GM19239 (cell line): ENCODE measurements around the gene ZP1.
"Not testable (repeated sequence)": the region's sequence is repeated elsewhere in the genome, so short reads cannot be mapped to it uniquely, and the experiment has no call there.

ENCODE experiments used
- DNase-seq: peaks from one replicate; pipeline ENCODE4 v3.0.0; 2011; ENCODE audit warnings: low spot score; ENCODE audit not compliant: insufficient read length
- FAIRE-seq: peaks from 2 replicates; lab custom pipeline; 2011; peaks lifted over from hg19 to GRCh38; lab: Jason Lieb, UNC

ZP1 gene

GRCh38 chr11:60866911-60867870 is at the start of gene ZP1:
Gene ZP1, plus strand, starts transcription at chr11:60867542. Its CDS starts 20 bp downstream, at chr11:60867562.
- FAIRE-seq (no peak), DNase-seq (no peak)

- no peak for FAIRE-seq
- DNase-seq: no peak
Measured at GRCh38 chr11:60818057-60818456, 49.3 kb upstream of the ZP1 start.

GRCh38 chr11:60821827-60822599 is 45.3 kb upstream of the ZP1 start:
- no peak for FAIRE-seq
- DNase-seq: no peak

- DNase-seq, FAIRE-seq: not testable (repeated sequence)
Measured at GRCh38 chr11:60823745-60824306, 43.5 kb upstream of the ZP1 start.

- no peak for FAIRE-seq
- no peak for DNase-seq
Measured at GRCh38 chr11:60825118-60825517, 42.2 kb upstream of the ZP1 start.

GRCh38 chr11:60825790-60826189 is 41.6 kb upstream of the ZP1 start:
- FAIRE-seq: no peak

GRCh38 chr11:60830478-60831142 is 36.7 kb upstream of the ZP1 start:
- FAIRE-seq (peak; percentile 87), DNase-seq (no peak)

More at GRCh38 chr11:60825790-60826189, 41.6 kb upstream of the ZP1 start:
- no peak for DNase-seq

- no peak for FAIRE-seq
- peak; percentile 78 for DNase-seq
Measured at GRCh38 chr11:60831143-60831500, 36.2 kb upstream of the ZP1 start.

GRCh38 chr11:60831501-60832079 is 35.8 kb upstream of the ZP1 start:
- DNase-seq: no peak
- FAIRE-seq: no peak

- no peak for DNase-seq
- no peak for FAIRE-seq
Measured at GRCh38 chr11:60834742-60835533, 32.4 kb upstream of the ZP1 start.

- no peak for FAIRE-seq
Measured at GRCh38 chr11:60835534-60835846, 31.9 kb upstream of the ZP1 start.

GRCh38 chr11:60836866-60837515 is 30.4 kb upstream of the ZP1 start:
- DNase-seq: no peak
- FAIRE-seq: no peak

More at GRCh38 chr11:60835534-60835846, 31.9 kb upstream of the ZP1 start:
- DNase-seq: no peak

- FAIRE-seq: no peak
- no peak for DNase-seq
Measured at GRCh38 chr11:60838132-60838531, 29.2 kb upstream of the ZP1 start.

GRCh38 chr11:60840470-60841430 is 26.6 kb upstream of the ZP1 start:
- FAIRE-seq (no peak), DNase-seq (no peak)

- FAIRE-seq (peak; percentile 95), DNase-seq (peak; percentile 97)
Measured at GRCh38 chr11:60841797-60842667, 25.3 kb upstream of the ZP1 start, which contains the start of gene CCDC86. Gene CCDC86, plus strand, starts transcription at chr11:60842113. Its CDS starts 12 bp downstream, at chr11:60842125.
